ENCODE data around the gene CADPS2.

Gene CADPS2

DNA sequence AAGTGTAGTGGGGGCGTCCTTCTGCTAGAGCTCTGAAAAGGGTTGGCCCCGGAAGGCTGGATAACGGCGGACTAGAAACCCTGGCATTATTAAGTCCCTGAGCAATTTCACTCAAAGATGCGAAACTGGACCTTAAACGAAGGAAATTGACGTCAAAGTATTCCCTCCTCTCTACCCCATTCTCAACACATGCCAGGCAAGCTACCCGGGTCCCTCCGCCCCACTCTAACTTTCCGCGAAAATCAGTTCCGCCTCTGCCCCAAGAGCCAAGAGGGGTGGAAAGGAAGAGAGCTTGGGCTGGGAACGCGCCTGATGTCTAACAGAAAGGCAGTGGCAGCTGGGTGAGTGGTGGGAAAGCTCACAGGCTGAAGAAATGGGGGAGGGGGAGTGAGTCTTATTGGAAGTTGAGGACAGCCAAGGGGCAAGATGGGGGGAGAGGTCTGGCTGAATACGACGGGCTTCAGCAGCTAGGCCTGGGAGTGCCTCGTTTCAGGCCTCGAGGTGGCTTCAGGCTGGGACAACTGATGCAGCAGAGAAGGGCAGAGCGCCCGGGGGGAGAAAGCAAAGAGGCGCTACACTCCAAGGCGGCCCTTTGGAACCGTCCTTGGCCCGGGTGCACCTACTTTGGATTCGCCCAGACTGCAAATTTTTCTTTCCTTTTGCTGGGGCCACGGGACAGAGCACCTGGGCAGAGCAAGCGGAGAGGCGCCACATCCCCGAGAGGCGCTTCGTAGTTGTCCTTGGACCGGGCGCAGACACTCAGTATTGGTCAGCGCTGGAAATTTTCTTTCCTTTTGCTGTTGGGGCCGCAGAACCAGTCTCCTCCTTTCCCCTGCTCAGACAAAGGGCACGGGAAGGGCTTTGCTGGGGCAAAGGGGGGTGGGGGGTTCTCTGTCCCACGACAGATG, 579.7 kb downstream of the CADPS2 start:
- Histone ChIP-seq H3K27ac (no peak overlapping the region), H3K36me3 (no peaks in the 10 kb centered on the region), H3K27me3 (ENCODE audit: insufficient read depth, low read depth, severe bottlenecking) (peaks cover 97% of the 10 kb centered on the region), H3K4me3 (ENCODE audit: low read depth, low read length) (peak overlapping the region; percentile 35), H3K9me3 (ENCODE audit: severe bottlenecking) (no peaks in the 10 kb centered on the region)
- peak; percentile 28 for DNase-seq
- no peak for TF ChIP-seq CTCF (IDR thresholded peaks at IDR 0.05; ENCODE audit: low read depth, low read length)

DNA sequence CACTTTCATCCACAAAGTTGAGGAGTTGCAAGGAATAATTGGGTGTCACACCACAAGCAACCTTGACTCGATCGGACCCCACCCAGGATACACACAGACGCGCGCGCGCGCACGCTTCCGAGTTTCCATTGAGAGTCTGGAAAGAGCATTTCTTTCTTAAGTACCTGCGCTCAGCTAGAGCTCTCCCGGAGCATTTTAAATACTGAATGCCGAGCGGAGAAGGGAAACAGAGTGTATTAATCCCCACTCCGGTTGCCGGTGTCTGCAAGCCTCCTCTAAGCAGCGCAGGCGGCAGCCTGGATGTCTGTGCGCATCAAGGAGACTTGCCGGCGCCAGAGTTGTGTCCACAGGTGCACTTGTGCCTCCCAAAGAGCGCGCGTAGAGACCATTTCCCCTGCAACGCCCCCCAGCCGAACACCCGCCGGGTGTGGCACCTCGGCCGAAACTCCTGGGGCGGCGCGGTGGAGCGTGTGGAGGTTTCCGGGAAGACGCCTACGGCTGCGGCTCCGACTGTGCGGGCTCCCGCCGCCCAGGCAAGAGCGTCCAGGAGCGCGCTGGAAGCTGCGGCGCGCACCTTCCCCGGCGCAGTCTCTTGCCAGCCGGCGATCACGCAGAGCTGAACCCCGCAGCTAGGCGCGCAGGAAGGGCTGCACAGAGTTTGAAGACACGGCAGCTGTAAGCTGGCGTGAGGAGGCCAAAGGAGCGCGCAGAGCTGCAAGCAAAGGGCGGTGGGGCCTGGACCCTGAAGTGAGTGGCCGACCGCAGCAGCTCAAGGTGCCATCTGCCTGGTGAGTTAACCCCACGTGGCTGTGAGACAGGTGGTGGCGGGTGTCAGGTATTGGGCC, 580.6 kb downstream of the CADPS2 start:
- H3K27me3 ChIP-seq (ENCODE audit: insufficient read depth, low read depth, severe bottlenecking) = peaks cover 97% of the 10 kb centered on the region
- no peaks in the 10 kb centered on the region for H3K36me3 ChIP-seq
- H3K27ac ChIP-seq = no peak overlapping the region
- no peak for TF ChIP-seq CTCF (IDR thresholded peaks at IDR 0.05; ENCODE audit: low read depth, low read length)
- H3K9me3 ChIP-seq (ENCODE audit: severe bottlenecking) = no peaks in the 10 kb centered on the region
- H3K4me3 ChIP-seq (ENCODE audit: low read depth, low read length) = peak overlapping the region; percentile 35
- peak; percentile 54 for DNase-seq

DNA sequence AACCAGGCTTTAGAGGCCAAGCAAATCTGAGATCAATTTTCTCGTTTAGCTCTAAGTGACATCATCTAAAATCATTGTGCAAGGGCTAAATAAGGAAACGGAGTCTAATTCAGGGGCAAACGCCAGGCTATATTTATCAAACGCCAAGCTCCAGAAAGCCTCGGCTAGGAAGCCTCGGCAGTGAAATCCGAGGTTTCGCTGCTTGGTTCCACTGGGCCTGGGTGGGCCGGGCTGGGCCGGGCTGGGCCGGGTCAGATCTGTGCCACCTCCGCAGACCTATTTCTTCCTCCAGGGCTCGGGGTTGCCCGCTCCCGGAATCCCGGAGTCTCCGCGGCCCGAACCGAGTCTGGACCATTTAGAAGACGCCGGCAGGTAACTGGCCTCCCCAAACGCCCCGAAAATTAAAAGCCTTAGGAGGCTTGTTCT, 581.3 kb downstream of the CADPS2 start:
- Histone ChIP-seq H3K9me3 (ENCODE audit: severe bottlenecking) (no peaks in the 10 kb centered on the region), H3K27me3 (ENCODE audit: insufficient read depth, low read depth, severe bottlenecking) (peaks cover 97% of the 10 kb centered on the region), H3K27ac (no peak overlapping the region), H3K4me3 (ENCODE audit: low read depth, low read length) (peak overlapping the region; percentile 35), H3K36me3 (no peaks in the 10 kb centered on the region)
- TF ChIP-seq CTCF (IDR thresholded peaks at IDR 0.05; ENCODE audit: low read depth, low read length) = no peak
- DNase-seq = no peak

- TF ChIP-seq CTCF (IDR thresholded peaks at IDR 0.05; ENCODE audit: low read depth, low read length) = no peak
These were observed 581.8 kb downstream of the CADPS2 start, which contains the start of gene FEZF1 for GRCh38 chr7:122304319-122304975. Gene FEZF1, minus strand, starts transcription at chr7:122304750. Its CDS starts 313 bp downstream, at chr7:122304437.

DNA sequence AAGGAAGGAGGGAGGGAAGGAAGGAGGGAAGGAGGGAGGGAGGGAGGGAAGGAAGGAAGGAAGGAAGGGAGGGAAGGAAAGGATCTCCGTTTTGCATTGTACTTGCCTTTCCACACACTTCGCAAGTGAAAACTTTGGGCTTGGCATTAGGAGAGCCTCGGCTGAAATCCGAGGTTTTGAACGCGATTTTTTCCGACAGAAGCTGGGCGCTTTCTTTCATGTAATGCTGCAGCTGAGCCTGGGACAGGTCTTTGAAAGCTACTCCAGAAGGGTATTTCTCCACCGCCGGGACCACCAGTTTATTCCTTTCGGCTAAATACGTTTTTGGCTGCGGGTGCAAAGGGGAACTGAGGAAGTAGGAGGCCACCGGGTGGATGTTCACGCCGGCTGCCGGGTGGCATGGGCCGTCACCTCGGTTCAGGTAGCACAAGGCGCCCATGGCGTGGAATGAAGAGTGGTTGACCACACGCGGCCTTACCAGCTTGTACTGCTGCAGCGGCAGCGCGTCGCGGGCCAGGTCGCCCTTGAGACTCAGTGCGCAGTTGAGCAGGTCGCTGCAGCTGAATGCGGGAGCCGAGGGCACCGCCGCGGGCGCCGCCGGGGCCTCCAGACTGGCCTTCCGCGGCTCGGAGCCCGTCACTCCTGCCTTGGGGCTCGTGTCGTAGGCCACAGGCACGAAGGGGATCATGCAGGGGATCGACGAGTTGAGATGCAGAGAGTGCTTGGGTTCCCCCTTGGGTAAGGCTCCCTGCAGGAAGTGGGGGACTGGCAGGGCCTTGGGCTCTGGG, 582.5 kb downstream of the CADPS2 start:
- no peak overlapping the region for H3K27ac ChIP-seq
- TF ChIP-seq CTCF (IDR thresholded peaks at IDR 0.05; ENCODE audit: low read depth, low read length) = no peak
- H3K36me3 ChIP-seq = no peaks in the 10 kb centered on the region
- H3K9me3 ChIP-seq (ENCODE audit: severe bottlenecking) = no peaks in the 10 kb centered on the region
- H3K4me3 ChIP-seq (ENCODE audit: low read depth, low read length) = peak overlapping the region; percentile 21; the same call in 1 of the 2 replicates
- H3K27me3 ChIP-seq (ENCODE audit: insufficient read depth, low read depth, severe bottlenecking) = peaks cover 97% of the 10 kb centered on the region
- DNase-seq = no peak

More at GRCh38 chr7:122304319-122304975, 581.8 kb downstream of the CADPS2 start, which contains the start of gene FEZF1:
- H3K4me3 ChIP-seq (ENCODE audit: low read depth, low read length) = peak within 1 kb of the TSS; percentile 35
- H3K27ac ChIP-seq = no peak within 1 kb of the TSS
- DNase-seq = peak; percentile 41
- H3K36me3 ChIP-seq = no peaks in the 10 kb centered on the region
- no peaks in the 10 kb centered on the region for H3K9me3 ChIP-seq (ENCODE audit: severe bottlenecking)
- peaks cover 97% of the 10 kb centered on the region for H3K27me3 ChIP-seq (ENCODE audit: insufficient read depth, low read depth, severe bottlenecking)
